Suppressor macrophage treated with lipopolysaccharide for 1 hour (primary cell): Measurements from ENCODE around the gene PSME3IP1.
A peak's percentile ranks its signal among the peaks of the same experiment; 100 is the strongest.
"Not testable (repeated sequence)": the region's sequence is repeated elsewhere in the genome, so short reads cannot be mapped to it uniquely, and the experiment has no call there.

Experiments
- DNase-seq, 3 donors: peaks; one replicate each; pipeline ENCODE4 v3.0.0-alpha.2; 2020 to 2022

PSME3IP1 gene

DNA sequence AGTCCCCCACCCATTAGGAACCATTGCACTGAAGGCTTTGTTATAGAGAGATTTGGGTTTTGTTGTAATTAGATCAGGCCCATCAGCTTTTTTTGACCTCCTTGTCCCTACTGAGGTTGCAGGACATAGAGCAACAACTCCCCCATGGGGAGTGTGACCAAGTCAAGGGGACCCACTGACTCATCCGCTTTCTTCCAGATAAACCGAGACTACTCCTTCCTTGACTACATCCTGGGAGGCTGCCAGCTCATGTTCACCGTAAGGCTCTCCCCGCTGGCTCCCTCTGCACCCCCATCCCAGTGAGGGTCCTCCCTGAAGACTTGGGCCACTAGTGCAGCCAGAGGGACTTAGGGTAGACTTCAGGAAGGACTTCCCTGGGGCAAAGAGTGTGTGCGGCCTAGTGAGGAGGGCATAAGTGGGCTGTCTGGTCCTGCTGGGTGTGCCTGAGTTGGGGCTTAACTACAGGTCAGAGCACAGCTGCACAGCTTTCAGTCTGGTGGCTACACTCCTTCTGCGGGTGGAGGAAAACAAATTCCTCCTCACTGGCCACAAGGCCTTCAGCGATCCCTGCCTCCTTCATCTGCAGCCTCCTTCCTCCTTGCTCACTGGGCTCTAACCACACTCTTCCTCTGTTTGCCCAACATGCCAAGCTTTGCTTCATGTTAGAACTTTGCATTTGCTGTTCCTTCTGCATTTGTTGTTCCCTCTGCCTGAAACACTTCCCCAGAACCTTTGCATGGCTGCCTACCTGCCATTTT, 62.4 kb downstream of the PSME3IP1 start:
- peak in 1 of 3 donors; percentile 18 for DNase-seq

DNA sequence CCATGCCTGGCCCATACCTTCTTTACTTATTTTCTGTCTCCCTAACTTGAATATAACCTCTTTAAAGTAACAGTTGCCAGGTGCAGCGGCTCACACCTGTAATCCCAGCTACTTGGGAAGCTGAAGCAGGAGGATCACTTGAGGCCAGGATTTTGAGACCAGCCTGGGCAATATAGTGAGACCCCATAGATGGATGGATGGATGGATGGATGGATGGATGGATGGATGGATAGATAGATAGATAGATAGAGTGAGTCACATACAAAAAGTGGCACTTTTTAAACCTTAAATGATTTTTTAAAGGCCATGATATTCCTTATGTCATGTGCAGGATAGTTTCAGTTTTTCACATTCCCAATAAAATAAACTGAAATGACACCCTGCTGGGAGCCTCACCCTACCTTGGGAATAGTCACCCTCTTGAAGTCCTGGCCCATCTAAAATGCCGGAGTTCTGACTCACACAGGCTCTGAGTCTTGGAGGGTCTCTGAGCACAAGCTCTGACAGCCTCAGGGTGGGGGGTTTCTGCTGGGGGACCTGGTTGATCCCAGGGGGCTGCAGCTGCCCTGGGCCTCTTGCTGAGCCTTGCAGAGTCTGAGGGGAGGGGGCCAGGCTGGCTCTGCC, 67.3 kb downstream of the PSME3IP1 start:
- DNase-seq: no peak

DNA sequence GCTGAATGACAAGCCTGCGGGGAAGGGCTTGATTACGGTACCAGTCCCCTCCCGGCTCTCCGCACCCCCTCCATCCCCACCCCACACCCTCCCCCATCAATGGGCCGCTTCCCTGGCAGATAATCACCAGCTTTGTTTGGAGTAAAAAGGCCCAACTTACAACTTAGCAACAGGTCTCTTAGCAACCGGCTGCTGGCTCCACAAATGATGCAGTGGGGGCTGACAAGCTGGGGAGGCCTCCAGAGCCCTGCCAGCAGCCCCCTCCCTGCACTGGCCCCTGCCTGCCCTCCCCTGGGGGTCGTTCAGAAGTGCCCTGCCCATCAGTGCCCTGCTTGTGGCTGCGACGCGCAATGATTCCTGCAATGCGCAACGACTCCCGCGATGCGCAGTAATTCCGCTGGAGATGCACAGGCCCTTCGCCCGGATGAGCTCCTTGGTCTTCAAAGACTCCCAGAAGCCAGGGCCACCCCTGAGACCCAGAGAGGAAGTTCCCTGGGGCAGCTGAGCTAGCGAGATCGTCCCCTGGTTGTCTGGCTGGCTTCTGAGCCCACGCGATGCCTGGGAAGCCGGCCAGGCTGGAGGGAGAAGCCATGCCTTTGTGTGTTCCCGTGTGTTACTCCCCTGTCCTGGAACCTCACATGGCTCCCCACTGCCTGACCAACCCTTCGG, 70.2 kb downstream of the PSME3IP1 start:
- peak in 1 of 3 donors; percentile 37 for DNase-seq

DNA sequence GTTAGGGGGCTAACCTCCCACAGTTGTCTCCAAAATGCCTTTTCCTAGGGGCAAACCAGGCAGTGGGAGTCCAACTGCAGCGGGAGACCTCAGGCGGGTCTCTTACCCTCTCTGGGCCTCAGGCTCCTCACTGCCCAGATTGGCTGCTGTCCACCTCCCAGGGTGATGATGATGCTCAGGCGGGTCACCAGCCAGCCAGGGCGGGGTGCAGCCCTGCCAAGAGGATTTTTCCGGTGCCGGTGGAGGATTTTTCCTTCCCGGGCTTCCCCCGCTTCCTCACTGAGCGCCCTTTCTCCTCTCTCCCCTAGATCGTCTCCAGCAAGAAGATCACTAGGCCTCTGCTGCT, 70.7 kb downstream of the PSME3IP1 start:
- DNase-seq: no peak

DNA sequence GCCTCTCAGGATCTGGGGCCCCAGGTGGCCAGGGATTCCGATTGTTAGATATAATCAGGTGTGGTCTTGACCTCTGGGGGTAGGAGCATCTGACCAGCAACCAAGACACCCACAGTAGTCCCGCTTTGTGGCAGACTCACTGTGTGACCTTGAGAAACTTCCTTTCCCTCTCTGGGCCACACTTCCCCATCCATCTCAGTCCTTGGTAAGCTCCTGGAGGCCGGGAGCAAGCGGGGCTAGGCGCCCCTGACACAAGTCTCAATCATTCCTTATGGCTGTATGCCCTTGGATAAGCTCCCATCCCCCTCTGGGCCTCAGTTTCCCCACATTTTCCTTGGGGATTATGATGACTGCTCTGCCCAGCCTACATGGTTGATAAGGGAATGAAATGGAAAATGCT, 72.2 kb downstream of the PSME3IP1 start:
- no peak for DNase-seq

DNA sequence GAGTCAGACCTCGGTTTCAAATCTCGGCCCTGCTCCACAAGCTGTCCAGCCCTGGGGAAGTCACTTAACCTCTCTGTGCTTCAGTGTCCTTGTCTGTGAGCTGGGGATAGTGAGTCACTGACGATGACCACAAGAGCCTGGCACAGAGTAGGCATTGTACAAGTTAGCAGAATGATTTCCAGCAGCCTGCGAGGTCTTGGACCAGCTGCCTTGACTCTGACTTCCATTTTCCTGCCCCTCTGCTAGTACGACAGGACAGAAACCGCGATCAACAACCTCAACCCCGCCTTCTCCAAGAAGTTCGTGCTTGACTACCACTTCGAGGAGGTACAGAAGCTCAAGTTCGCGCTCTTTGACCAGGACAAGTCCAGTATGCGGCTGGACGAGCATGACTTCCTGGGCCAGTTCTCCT, 72.8 kb downstream of the PSME3IP1 start:
- peak in 1 of 3 donors; percentile 13 for DNase-seq

DNA sequence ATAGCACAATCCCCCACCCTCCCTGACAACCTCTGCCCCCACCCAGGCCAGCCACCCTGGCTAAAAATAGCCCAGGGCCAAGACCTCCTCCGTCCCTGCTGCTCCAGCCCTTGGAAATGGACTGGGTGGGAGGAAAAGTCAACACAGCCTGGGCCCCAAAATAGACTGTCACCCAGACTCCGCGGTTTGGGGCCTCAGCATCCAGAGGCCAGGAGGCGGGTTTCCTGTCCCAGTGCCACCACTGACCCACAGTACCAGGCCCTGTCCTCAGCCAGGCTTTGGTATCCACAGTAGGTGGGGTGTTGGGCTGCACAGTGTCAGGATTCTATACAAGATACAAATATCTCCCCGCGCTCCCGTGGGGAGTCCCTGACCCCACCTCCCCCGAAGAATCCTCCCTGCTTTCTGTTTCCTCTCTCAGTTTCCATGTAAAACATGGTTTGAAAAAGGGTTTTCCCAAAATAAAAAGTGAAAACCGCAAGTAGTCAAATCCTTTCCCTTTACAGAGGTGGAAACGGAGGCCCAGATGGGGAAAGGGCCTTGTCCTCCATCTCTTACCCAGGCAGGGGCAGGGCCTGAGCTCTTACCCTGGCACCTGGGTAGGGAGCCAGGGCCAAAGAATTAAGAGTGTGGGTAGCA, 73.3 kb downstream of the PSME3IP1 start:
- DNase-seq: peak in 2 of 3 donors; percentile 24 to 49

DNA sequence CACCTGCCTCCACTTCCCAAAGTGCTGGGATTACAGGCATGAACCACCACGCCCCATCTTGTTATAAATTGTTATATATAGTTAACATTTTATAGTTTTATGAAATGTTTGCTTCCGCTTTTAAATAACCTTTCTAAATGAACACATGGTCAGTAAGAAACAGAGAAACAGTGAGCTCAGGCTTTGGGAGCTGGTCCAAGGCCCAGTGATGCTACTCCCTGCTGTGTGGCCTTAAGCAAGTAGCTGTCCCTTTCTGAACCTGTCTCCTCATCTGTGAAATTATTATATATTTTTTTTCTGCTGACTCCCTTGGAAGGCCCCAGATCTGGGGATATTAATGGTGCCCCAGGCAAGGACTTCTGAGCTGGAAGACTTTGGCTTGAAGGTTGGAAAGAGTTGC, 74.4 kb downstream of the PSME3IP1 start:
- DNase-seq: no peak

DNA sequence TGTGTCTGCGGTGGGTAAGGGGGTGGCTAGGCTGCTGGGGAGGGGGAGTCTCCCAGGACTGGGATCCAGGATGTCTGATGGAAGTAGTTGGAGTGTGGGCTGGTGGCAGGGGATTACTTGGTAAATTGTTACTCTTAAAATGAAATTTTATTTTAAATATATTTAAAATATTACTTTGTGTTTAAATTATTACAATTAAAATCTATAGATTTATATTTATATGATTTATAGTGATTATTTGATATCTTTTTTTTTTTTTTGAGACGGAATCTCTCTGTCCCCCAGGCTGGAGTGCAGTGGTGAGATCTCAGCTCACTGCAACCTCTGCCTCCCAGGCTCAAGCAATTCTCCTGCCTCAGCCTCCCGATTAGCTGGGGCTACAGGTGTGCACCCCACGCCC, 74.9 kb downstream of the PSME3IP1 start:
- no peak for DNase-seq

DNA sequence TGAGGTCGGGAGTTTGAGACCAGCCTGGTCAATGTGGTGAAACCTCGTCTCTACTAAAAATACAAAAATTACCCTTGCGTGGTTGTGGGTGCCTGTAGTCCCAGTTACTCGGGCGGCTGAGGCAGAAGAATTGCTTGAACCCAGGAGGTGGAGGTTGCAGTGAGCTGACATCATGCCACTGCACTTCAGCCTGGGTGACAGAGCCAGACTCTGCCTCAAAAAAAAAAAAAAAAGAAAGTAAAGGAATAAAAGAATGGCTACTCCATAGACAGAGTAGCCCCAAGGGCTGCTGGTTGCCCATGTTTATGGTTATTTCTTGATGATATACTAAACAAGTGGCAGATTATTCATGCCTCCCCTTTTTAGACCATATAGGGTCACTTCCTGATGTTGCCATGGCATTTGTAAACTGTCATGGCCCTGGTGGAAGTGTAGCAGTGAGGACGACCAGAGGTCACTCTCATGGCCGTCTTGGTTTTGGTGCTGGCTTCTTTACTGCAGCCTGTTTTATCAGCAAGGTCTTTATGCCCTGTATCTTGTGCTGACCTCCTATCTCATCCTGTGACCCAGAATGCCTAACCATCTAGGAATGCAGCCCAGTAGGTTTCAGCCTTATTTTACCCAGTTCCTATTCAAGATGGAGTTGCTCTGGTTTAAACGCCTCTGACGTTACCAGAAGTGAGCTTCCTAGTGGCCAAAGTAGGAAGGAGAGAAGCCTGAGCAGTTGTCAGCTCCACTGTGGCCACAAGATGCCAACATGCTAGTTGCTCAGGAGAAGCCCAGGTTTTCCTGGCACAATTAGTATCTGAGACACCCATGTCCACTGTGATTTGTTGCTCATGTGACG, 76.4 kb downstream of the PSME3IP1 start:
- DNase-seq: not testable (repeated sequence)

DNA sequence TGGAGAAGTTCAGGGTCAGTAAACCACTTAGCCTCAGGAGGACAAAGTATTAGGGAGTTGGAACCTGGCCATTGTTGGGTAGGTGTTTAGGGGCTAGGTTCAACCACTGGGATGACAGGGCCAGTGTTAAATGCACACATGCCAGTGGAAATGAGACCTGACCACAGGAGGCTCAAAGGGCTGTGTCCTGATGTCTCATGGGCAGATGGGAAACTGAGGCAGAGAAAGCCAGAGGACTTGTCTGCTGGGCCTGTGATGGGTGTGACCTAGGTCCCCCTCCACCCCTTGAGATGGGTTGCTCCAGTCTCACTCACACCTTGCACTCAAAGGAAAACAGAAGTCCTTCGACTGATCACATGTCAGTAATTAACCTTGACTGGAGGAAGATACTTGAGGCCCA, 77.4 kb downstream of the PSME3IP1 start:
- no peak for DNase-seq

DNA sequence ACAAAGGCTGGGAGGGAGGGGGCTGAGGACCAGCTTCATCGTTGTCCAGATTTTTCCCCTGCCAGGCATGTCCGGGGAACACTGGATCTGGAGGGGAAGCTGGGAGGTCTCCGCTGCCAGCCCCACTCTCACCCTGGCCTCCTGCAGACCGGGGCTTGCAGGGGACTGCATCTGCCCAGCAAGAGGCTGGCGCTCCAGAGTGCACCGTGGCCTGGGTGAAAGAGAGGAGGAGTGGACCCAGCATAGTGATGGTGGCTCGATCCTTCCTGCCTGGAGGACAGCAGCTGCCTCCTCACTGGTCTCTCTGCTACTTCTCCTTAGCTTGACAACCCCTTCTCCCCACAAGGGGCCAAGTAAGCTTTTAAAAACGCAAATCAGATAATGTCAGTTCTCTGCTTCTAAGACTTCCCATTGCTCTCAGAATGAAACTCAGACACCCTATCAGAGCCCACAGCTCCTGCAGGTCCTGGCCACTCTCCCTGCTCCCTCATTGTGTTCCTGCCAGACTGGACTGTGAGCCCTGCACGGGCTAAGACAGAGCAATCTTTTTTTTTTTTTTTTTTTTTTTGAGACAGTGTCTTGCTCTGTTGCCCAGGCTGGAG, 78.4 kb downstream of the PSME3IP1 start:
- no peak for DNase-seq

DNA sequence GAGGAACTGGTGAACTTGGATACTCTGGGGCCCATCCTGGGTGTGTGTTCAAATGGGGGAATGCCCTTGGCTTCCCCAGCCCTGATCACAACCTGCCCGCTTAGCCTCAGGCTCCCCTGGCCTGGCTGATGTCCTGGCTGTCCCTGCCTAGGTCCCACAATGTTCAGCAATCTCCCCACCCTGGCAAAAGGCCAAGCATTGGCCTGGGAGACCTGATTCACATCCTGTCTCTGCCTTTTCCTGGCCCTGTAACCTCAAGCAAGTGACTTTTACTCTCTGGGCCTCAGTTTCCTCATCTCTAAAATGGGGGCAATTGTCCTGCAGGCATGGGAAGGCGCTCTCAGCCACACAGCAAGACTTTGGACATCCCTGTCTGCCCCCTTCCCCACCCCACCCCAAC, 79.1 kb downstream of the PSME3IP1 start:
- peak in 1 of 3 donors; percentile 14 for DNase-seq

DNA sequence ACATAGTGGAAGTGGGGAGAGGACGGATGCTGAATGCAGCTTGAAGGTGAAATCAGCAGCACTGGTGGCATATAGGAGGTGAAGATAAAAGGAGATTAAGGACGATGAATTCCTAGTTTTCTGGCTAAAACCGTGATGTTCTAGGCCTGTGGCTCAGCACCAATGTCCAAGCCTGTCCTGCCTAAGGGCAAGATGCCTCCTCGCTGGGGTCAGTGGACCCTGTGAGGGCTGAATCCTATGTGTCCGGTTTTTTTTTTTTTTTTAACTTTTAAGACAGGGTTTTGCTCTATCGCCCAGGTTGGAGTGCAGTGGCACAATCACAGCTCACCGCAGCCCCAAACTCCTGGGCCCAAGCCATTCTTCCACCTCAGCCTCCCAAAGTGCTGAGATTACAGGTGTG, 80.7 kb downstream of the PSME3IP1 start:
- DNase-seq: no peak

DNA sequence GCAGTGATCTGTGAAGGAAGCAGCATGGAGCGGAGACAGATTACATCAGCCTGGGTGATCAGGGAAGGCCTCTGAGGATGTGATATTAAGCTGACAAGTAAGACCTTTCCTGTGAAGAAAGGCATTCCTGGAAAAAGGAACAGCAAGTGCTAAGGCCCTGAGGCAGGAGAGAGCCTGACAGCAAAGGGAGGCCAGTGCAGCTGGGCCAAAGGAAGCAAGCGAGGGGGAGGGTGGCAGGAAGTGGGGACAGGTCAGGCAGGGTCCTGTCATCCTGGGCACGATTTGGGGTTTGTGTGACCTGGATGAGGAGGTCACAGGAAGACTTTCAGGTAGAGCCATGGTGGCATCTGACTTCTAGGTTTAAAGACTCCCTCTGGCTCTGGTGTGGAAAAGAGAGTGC, 81.1 kb downstream of the PSME3IP1 start:
- DNase-seq: no peak

DNA sequence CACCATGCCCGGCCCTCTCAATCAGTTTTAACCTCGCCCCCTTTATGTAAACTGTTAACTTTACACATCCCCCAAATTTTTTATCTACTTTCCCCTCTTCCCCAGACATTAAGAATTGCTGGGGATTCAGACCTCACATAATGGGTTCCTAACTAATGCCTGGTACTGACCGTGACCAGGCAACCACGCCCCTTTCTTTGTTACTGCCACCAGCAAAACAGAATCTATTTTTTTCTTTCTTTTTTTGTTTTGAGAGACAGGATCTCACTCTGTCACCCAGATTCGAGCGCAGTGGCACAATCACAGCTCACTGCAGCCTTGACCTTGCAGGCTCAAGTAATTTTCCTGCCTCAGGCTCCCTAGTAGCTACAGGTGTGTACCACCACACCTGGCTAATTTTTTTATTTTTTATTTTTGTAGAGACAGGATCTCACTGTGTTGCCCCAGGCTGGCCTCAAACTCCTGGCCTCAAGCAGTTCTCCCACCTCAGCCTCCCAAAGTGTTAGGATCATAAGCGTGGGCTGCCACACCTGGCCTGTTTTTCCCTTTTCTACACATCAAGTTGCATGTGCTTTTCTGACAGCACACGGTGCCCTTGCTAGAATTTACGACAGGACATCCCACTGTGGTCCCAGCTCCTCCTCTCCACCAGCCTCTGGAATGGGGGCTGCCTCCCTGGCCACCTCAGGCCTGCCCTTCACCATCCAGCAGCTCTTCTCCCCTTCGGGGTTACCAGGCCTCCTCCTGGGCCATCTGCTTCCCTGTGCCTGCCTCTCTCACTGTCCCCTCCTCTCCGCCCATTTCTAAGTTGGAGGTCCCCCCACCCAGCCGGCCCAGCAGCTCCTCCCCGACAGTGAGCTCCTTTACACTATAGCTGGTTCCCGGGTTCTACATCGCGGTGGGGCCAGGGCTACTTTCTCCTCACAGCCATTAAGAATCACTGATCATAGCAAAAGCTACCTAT, 82.7 kb downstream of the PSME3IP1 start:
- DNase-seq: no peak
